ENCODE measurements around the gene IZUMO4.

The IZUMO4 gene

GRCh38 chr19:2110822-2111221 is 14.1 kb downstream of the IZUMO4 start:
- DNase-seq, result no peak

- no peak for DNase-seq
Measured at GRCh38 chr19:2111425-2111824, 14.7 kb downstream of the IZUMO4 start.

- DNase-seq, result no peak
Measured at GRCh38 chr19:2111886-2112285, 15.2 kb downstream of the IZUMO4 start.

GRCh38 chr19:2112516-2113320 is 16.0 kb downstream of the IZUMO4 start:
- no peak for DNase-seq

GRCh38 chr19:2113439-2114211 is 16.9 kb downstream of the IZUMO4 start:
- DNase-seq, result no peak

GRCh38 chr19:2114218-2114617 is 17.5 kb downstream of the IZUMO4 start:
- DNase-seq, result no peak

GRCh38 chr19:2114821-2115220 is 18.1 kb downstream of the IZUMO4 start:
- no peak for DNase-seq

- no peak for DNase-seq
Measured at GRCh38 chr19:2115324-2115723, 18.6 kb downstream of the IZUMO4 start.

- DNase-seq, result no peak
Measured at GRCh38 chr19:2115911-2116426, 19.3 kb downstream of the IZUMO4 start.

- DNase-seq, result no peak
Measured at GRCh38 chr19:2116507-2116906, 19.8 kb downstream of the IZUMO4 start.

- DNase-seq, result no peak
Measured at GRCh38 chr19:2117215-2117960, 20.7 kb downstream of the IZUMO4 start.

GRCh38 chr19:2118438-2118837 is 21.7 kb downstream of the IZUMO4 start:
- DNase-seq, result no peak

- no peak for DNase-seq
Measured at GRCh38 chr19:2119921-2120785, 23.4 kb downstream of the IZUMO4 start.

GRCh38 chr19:2120821-2121220 is 24.1 kb downstream of the IZUMO4 start:
- no peak for DNase-seq

- DNase-seq, result no peak
Measured at GRCh38 chr19:2121416-2122051, 24.8 kb downstream of the IZUMO4 start.

GRCh38 chr19:2122251-2122650 is 25.5 kb downstream of the IZUMO4 start:
- no peak for DNase-seq

GRCh38 chr19:2122982-2123381 is 26.3 kb downstream of the IZUMO4 start:
- DNase-seq, result no peak

GRCh38 chr19:2123682-2124387 is 27.1 kb downstream of the IZUMO4 start:
- DNase-seq, result no peak

GRCh38 chr19:2126879-2127518 is 30.3 kb downstream of the IZUMO4 start:
- no peak for DNase-seq

- DNase-seq, result no peak
Measured at GRCh38 chr19:2127758-2128157, 31.0 kb downstream of the IZUMO4 start.
